SK-N-SH (cell line): ENCODE measurements around the gene OR9Q1. TPM values are rescaled to one million over a fixed set of nuclear protein-coding genes. Genes with fewer than 3 reads are reported as not detected.
"Not testable (repeated sequence)": the region's sequence is repeated elsewhere in the genome, so short reads cannot be mapped to it uniquely, and the experiment has no call there.

Source experiments
- CTCF ChIA-PET: fragments of 300-600, 350-600 bp; formaldehyde crosslinking; extraction: SDS; loops from one replicate; lab custom pipeline; 2021; lab: Yijun Ruan, JAX
- POLR2A ChIA-PET: fragments of 350-600 bp; sonication (Branson Sonifier 250); formaldehyde crosslinking; extraction: SDS; loops from one replicate; lab custom pipeline; 2020; ENCODE audit warnings: antibody characterized with exemption, inconsistent platforms; lab: Yijun Ruan, JAX
- DNase-seq: peaks from one replicate; pipeline ENCODE4 v3.0.0; 2012
- H2AFZ ChIP-seq: fragments of 200-600 bp; sonication (generic); 2 replicates; pipeline ENCODE4 v1.8.1; 2016; ENCODE audit warnings: antibody characterized with exemption, mild to moderate bottlenecking, low read depth
- H3F3A ChIP-seq: fragments of 200-600 bp; sonication (generic); replicated peaks from 2 replicates; pipeline ENCODE3; 2016; ENCODE audit warnings: antibody characterized with exemption, mild to moderate bottlenecking; ENCODE audit not compliant: insufficient read depth
- H3K27ac ChIP-seq, 2 experiments: fragments of 200-500 bp in 1 of 2; fragments of 200-600 bp in 1 of 2; sonication (Bioruptor generic) in 1 of 2; sonication (generic), shearing (Covaris generic) in 1 of 2; 2 replicates each; pipeline versions ENCODE4 v1.5.1 to v1.6.1; 2014 to 2016; ENCODE audit warnings: low read depth in 2 of 2, inconsistent platforms in 1 of 2, low read length in 1 of 2, mild to moderate bottlenecking in 1 of 2, mixed read lengths in 1 of 2
- H3K27me3 ChIP-seq: fragments of 200-600 bp; sonication (generic), shearing (Covaris generic); 2 replicates; pipeline ENCODE4 v1.6.1; 2016; ENCODE audit warnings: mixed run types; ENCODE audit not compliant: insufficient read depth
- H3K36me3 ChIP-seq, 2 experiments: fragments of 200-500 bp in 1 of 2; fragments of 200-600 bp in 1 of 2; sonication (Bioruptor generic) in 1 of 2; sonication (generic) in 1 of 2; replicated peaks in 1 of 2; 2 replicates each; pipeline versions ENCODE3 to v1.5.1; 2014 to 2016; ENCODE audit warnings: low read length in 1 of 2, mild to moderate bottlenecking in 1 of 2; ENCODE audit not compliant: insufficient read depth in 2 of 2, control insufficient read depth in 1 of 2
- H3K4me1 ChIP-seq, 2 experiments: fragments of 200-500 bp in 1 of 2; fragments of 200-600 bp in 1 of 2; sonication (Bioruptor generic) in 1 of 2; sonication (generic), shearing (Covaris generic) in 1 of 2; 2 replicates each; pipeline versions ENCODE4 v1.5.1 to v1.6.1; 2014 to 2016; ENCODE audit warnings: low read depth in 1 of 2, low read length in 1 of 2, mixed run types in 1 of 2; ENCODE audit not compliant: insufficient read depth in 2 of 2, control insufficient read depth in 1 of 2
- H3K4me2 ChIP-seq: fragments of 200-600 bp; sonication (generic), shearing (Covaris generic); 2 replicates; pipeline ENCODE4 v1.6.1; 2017; ENCODE audit warnings: mixed run types
- H3K4me3 ChIP-seq, 2 experiments: fragments of 200-500 bp in 1 of 2; fragments of 200-600 bp in 1 of 2; sonication (Bioruptor generic) in 1 of 2; sonication (generic), shearing (Covaris generic) in 1 of 2; 2 replicates each; pipeline versions ENCODE4 v1.5.1 to v1.8.1; 2014 to 2016; ENCODE audit warnings: low read depth in 2 of 2, inconsistent platforms in 1 of 2, low read length in 1 of 2, mild to moderate bottlenecking in 1 of 2, mixed read lengths in 1 of 2, moderate library complexity in 1 of 2
- H3K79me2 ChIP-seq: fragments of 200-600 bp; sonication (generic); 2 replicates; pipeline ENCODE4 v1.8.1; 2017; ENCODE audit warnings: mild to moderate bottlenecking; ENCODE audit not compliant: insufficient read depth
- H3K9ac ChIP-seq: fragments of 200-600 bp; sonication (generic); 2 replicates; pipeline ENCODE4 v1.6.1; 2017; ENCODE audit warnings: mixed run types
- H3K9me2 ChIP-seq: fragments of 200-600 bp; sonication (generic); 2 replicates; pipeline ENCODE4 v1.6.1; 2017; ENCODE audit warnings: mixed run types
- H3K9me3 ChIP-seq: fragments of 200-600 bp; sonication (generic); 2 replicates; pipeline ENCODE4 v1.6.1; 2017; ENCODE audit warnings: mixed run types, mild to moderate bottlenecking, moderate library complexity
- H4K20me1 ChIP-seq: fragments of 200-600 bp; sonication (generic); 2 replicates; pipeline ENCODE4 v1.6.1; 2017; ENCODE audit warnings: mild to moderate bottlenecking, mixed run types; ENCODE audit not compliant: insufficient read depth
- CHD2 ChIP-seq: fragments of 150-350 bp; IDR thresholded peaks from 2 replicates; pipeline ENCODE4 v1.6.1; 2018; ENCODE audit warnings: low read length; ENCODE audit not compliant: partially characterized antibody
- EP300 ChIP-seq, 2 experiments: IDR thresholded peaks; 2 replicates each; pipeline versions ENCODE4 v1.4.0 to v1.6.1; 2012; ENCODE audit warnings: borderline replicate concordance in 1 of 2, low read depth in 1 of 2, low read length in 1 of 2
- FOXJ3 ChIP-seq: sonication (generic); formaldehyde crosslinking; IDR thresholded peaks from 2 replicates; pipeline ENCODE4 v1.5.1; 2020; ENCODE audit warnings: mild to moderate bottlenecking, missing genetic modification reagents
- GABPA ChIP-seq: IDR thresholded peaks from 2 replicates; pipeline ENCODE4 v1.4.0; 2012; ENCODE audit warnings: low read depth, mild to moderate bottlenecking
- JUND ChIP-seq: IDR thresholded peaks from 2 replicates; pipeline ENCODE4 v1.4.0; 2012
- MXI1 ChIP-seq: IDR thresholded peaks from 2 replicates; pipeline ENCODE4 v1.6.1; 2012; ENCODE audit warnings: mild to moderate bottlenecking, low read depth, low read length, improper control_type of control experiment
- NFIC ChIP-seq: IDR thresholded peaks from 2 replicates; pipeline ENCODE4 v1.4.0; 2012; ENCODE audit warnings: borderline replicate concordance
- SIN3A ChIP-seq: IDR thresholded peaks from 2 replicates; pipeline ENCODE4 v1.6.1; 2012; ENCODE audit warnings: low read depth, mild to moderate bottlenecking, low read length, moderate library complexity, borderline replicate concordance
- TEAD4 ChIP-seq: IDR thresholded peaks from 2 replicates; pipeline ENCODE4 v1.4.0; 2012; ENCODE audit warnings: mild to moderate bottlenecking, borderline replicate concordance; ENCODE audit not compliant: insufficient read depth
- USF2 ChIP-seq: fragments of 150-350 bp; IDR thresholded peaks from 2 replicates; pipeline ENCODE4 v1.6.1; 2017; ENCODE audit warnings: antibody characterized with exemption, low read length, low read depth, borderline replicate concordance
- YY1 ChIP-seq: IDR thresholded peaks from 2 replicates; pipeline ENCODE4 v1.4.0; 2012; ENCODE audit warnings: low read depth, mild to moderate bottlenecking
- WGBS: methylation state at CpG from one replicate; pipeline ENCODE4 v1.1.6; 2017; ENCODE audit warnings: low lambda C conversion rate; 5-methylcytosine and 5-hydroxymethylcytosine counted together
- polyA plus RNA-seq, 3 experiments: library from polyadenylated mRNA; depleted of rRNA; stranded (reverse); fragments of >200 nt; gene quantifications; 2 replicates each; pipeline ENCODE4 v1.2.3, GENCODE V29; 2012
- TF ChIP-seq, protein P1 (sequence below): fragments of 200-600 bp; sonication (generic); IDR thresholded peaks from 2 replicates; pipeline ENCODE4 v1.6.1; 2017; ENCODE audit warnings: antibody characterized with exemption, mild to moderate bottlenecking, moderate library complexity
- TF ChIP-seq, protein P2 (sequence below): IDR thresholded peaks from 2 replicates; pipeline ENCODE4; 2012
- TF ChIP-seq, protein P3 (sequence below): IDR thresholded peaks from 2 replicates; pipeline ENCODE4 v1.4.0; 2012; ENCODE audit warnings: low read depth, borderline replicate concordance

The OR9Q1 gene
- polyA plus RNA-seq, 1 of the 3 experiments (the other 2 are of a cell fraction) = not detected

GRCh38 chr11:57982776-57983175 is 40.9 kb upstream of the OR9Q1 start:
- no peaks in the 10 kb centered on the region for H3K9me2 ChIP-seq
- whole genome bisulfite sequencing = 6% methylated on average over 4 of the region's 4 CpGs
- no peaks in the 10 kb centered on the region for H4K20me1 ChIP-seq
- no peak overlapping the region for H3K4me2 ChIP-seq
- H3K9ac ChIP-seq = no peak overlapping the region
- POLR2A ChIA-PET = no interaction called here
- H3K27me3 ChIP-seq = no peaks in the 10 kb centered on the region; the same call in 1 of the 2 replicates
- H2AFZ ChIP-seq = no peak overlapping the region
- CTCF ChIA-PET = interaction anchor here (1.0 kb wide), 1 partner anchor 10 kb away, joined by 3 read pairs; no protein-coding TSS in a partner anchor
- DNase-seq = no peak
- H3F3A ChIP-seq = no peaks in the 10 kb centered on the region
- no peaks in the 10 kb centered on the region for H3K9me3 ChIP-seq
- TF ChIP-seq, protein P1, sequence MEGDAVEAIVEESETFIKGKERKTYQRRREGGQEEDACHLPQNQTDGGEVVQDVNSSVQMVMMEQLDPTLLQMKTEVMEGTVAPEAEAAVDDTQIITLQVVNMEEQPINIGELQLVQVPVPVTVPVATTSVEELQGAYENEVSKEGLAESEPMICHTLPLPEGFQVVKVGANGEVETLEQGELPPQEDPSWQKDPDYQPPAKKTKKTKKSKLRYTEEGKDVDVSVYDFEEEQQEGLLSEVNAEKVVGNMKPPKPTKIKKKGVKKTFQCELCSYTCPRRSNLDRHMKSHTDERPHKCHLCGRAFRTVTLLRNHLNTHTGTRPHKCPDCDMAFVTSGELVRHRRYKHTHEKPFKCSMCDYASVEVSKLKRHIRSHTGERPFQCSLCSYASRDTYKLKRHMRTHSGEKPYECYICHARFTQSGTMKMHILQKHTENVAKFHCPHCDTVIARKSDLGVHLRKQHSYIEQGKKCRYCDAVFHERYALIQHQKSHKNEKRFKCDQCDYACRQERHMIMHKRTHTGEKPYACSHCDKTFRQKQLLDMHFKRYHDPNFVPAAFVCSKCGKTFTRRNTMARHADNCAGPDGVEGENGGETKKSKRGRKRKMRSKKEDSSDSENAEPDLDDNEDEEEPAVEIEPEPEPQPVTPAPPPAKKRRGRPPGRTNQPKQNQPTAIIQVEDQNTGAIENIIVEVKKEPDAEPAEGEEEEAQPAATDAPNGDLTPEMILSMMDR = no peak
- TF ChIP-seq FOXJ3 (CRISPR knock-in tag) = no peak
- TF ChIP-seq YY1 = no peak
- no peak for TF ChIP-seq NFIC
- no peak for TF ChIP-seq USF2
- TF ChIP-seq CHD2 = no peak
- TF ChIP-seq JUND = no peak
- no peak for TF ChIP-seq TEAD4
- no peak for TF ChIP-seq SIN3A
- no peak for TF ChIP-seq GABPA
- no peak overlapping the region for H3K4me3 ChIP-seq
- no peaks in the 10 kb centered on the region for H3K79me2 ChIP-seq
- no peaks in the 10 kb centered on the region for H3K36me3 ChIP-seq
- H3K27ac ChIP-seq = no peak overlapping the region
- no peaks in the 10 kb centered on the region for H3K4me1 ChIP-seq

GRCh38 chr11:57983191-57983590 is 40.5 kb upstream of the OR9Q1 start:
- ChIA-PET POLR2A (no interaction called here), CTCF (interaction anchor here (1.0 kb wide), 1 partner anchor 9 kb away, joined by 3 read pairs; no protein-coding TSS in a partner anchor)
- H3K79me2 ChIP-seq = no peaks in the 10 kb centered on the region
- no peaks in the 10 kb centered on the region for H3K9me2 ChIP-seq
- no peaks in the 10 kb centered on the region for H3F3A ChIP-seq
- no peak overlapping the region for H3K27ac ChIP-seq
- 7% methylated on average over 3 of the region's 3 CpGs for WGBS
- H3K4me2 ChIP-seq = no peak overlapping the region
- no peak for DNase-seq
- H3K4me1 ChIP-seq = no peaks in the 10 kb centered on the region
- H2AFZ ChIP-seq = no peak overlapping the region
- H3K4me3 ChIP-seq = no peak overlapping the region
- H3K27me3 ChIP-seq = no peaks in the 10 kb centered on the region; the same call in 1 of the 2 replicates
- TF ChIP-seq, protein P2, sequence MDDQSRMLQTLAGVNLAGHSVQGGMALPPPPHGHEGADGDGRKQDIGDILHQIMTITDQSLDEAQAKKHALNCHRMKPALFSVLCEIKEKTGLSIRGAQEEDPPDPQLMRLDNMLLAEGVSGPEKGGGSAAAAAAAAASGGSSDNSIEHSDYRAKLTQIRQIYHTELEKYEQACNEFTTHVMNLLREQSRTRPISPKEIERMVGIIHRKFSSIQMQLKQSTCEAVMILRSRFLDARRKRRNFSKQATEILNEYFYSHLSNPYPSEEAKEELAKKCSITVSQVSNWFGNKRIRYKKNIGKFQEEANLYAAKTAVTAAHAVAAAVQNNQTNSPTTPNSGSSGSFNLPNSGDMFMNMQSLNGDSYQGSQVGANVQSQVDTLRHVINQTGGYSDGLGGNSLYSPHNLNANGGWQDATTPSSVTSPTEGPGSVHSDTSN = no peak
- TF ChIP-seq EP300 (IDR thresholded peaks at IDR 0.05; ENCODE audit: borderline replicate concordance in 1 of 2, low read depth in 1 of 2, low read length in 1 of 2) (no peak), MXI1 (no peak), YY1 (no peak)
- TF ChIP-seq, protein P3, sequence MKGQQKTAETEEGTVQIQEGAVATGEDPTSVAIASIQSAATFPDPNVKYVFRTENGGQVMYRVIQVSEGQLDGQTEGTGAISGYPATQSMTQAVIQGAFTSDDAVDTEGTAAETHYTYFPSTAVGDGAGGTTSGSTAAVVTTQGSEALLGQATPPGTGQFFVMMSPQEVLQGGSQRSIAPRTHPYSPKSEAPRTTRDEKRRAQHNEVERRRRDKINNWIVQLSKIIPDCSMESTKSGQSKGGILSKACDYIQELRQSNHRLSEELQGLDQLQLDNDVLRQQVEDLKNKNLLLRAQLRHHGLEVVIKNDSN = no peak
- H3K36me3 ChIP-seq = no peaks in the 10 kb centered on the region
- H3K9me3 ChIP-seq = no peaks in the 10 kb centered on the region
- no peak overlapping the region for H3K9ac ChIP-seq
- no peaks in the 10 kb centered on the region for H4K20me1 ChIP-seq

- DNase-seq, CTCF ChIA-PET, H2AFZ ChIP-seq, H3K9me2 ChIP-seq, H3K79me2 ChIP-seq, H3K4me1 ChIP-seq, H4K20me1 ChIP-seq, H3K27me3 ChIP-seq, H3K9me3 ChIP-seq, POLR2A ChIA-PET, H3K9ac ChIP-seq, H3K27ac ChIP-seq, H3K36me3 ChIP-seq, H3F3A ChIP-seq: not testable (repeated sequence)
- Histone ChIP-seq H3K4me2 (peak overlapping the region; percentile 55; the same call in 1 of the 2 replicates), H3K4me3 (peak overlapping the region in 1 of 2 experiments; percentile 48; a peak in 2 of 4 replicates)
- 13% methylated on average over 6 of the region's 13 CpGs for WGBS
Observed at GRCh38 chr11:57999523-57999922, 24.2 kb upstream of the OR9Q1 start.
